Central memory CD8-positive, alpha-beta T cell (primary cell): Measurements from ENCODE around the gene SAMD13.

Experiments
- ATAC-seq: fragments of 150-1000 bp; cut with Tn5 transposase; replicated peaks from 2 replicates; pipeline ENCODE4 v1.10.0; 2022; ENCODE audit warnings: mild to moderate bottlenecking, moderate FRiP score, moderate number of reproducible peaks; ENCODE audit not compliant: poor library complexity, severe bottlenecking; ENCODE audit errors: extremely low read depth
- DNase-seq, 2 donors: peaks; one replicate each; pipeline ENCODE4 v3.0.0; 2021; ENCODE audit warnings: low spot score in 2 of 2
- H3K27ac Mint-ChIP-seq: one replicate; pipeline ENCODE4 v1.8.0; 2022; ENCODE audit warnings: low read depth, mild to moderate bottlenecking, moderate library complexity, mixed read lengths
- H3K27me3 Mint-ChIP-seq: one replicate; pipeline ENCODE4 v1.8.0; 2022; ENCODE audit warnings: mixed read lengths
- H3K36me3 Mint-ChIP-seq: one replicate; pipeline ENCODE4 v1.8.0; 2022; ENCODE audit warnings: mild to moderate bottlenecking, moderate library complexity, mixed read lengths; ENCODE audit not compliant: insufficient read depth
- H3K4me1 Mint-ChIP-seq: one replicate; pipeline ENCODE4 v1.8.0; 2022; ENCODE audit warnings: mixed read lengths
- H3K4me3 Mint-ChIP-seq: one replicate; pipeline ENCODE4 v1.8.0; 2022; ENCODE audit warnings: mild to moderate bottlenecking, moderate library complexity, mixed read lengths
- H3K9me3 Mint-ChIP-seq: one replicate; pipeline ENCODE4 v1.8.0; 2022; ENCODE audit warnings: mixed read lengths

The SAMD13 gene

GRCh38 chr1:84291882-84292655 lies 9.4 kb upstream of the SAMD13 start:
- Mint-ChIP-seq H3K9me3 (peaks cover 6% of the 10 kb centered on the region), H3K36me3 (no peaks in the 10 kb centered on the region), H3K27ac (no peak overlapping the region), H3K4me1 (no peaks in the 10 kb centered on the region), H3K4me3 (no peak overlapping the region), H3K27me3 (peaks cover 46% of the 10 kb centered on the region)
- ATAC-seq (no peak), DNase-seq (no peak)

DNA sequence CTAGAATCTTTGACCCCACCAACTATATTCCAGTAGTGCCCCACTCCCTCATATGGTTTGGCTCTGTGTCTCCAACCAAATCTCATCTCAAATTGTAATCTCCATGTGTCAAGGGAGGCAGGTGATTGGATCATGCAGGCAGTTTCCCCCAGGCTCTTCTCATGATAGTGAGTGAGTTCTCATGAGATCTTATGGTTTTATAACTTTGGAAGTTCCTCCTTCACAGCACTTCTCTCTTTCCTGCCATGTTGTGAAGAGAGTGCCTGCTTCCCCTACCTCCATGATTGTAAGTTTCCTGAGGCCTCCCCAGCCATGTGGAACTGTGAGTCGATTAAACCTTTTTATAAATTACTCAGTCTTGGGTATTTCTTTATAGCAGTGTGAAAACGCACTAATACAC lies 7.7 kb upstream of the SAMD13 start:
- Mint-ChIP-seq H3K27me3 (peaks cover 57% of the 10 kb centered on the region), H3K27ac (no peak overlapping the region), H3K9me3 (peaks cover 6% of the 10 kb centered on the region), H3K4me3 (no peak overlapping the region), H3K36me3 (peaks cover 1% of the 10 kb centered on the region), H3K4me1 (peaks cover 13% of the 10 kb centered on the region)
- DNase-seq, result no peak
- ATAC-seq, result no peak

DNA sequence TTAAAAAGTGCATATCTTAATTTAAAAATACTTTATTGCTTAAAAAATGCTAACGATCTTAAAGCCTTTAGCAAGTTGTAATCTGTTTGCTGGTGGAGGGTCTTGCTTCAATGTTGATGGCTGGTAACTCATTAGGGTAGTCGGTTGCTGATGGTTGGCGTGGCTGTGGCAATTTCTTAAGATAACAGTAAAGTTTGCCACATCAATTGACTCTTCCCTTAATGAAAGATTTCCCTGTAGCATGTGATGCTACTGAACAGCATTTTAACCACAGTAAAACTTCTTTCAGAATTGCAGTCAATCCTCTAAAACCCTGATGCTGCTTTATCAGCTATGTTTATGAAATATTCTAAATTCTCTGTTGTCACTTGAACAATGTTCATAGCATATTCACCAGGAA lies 6.8 kb upstream of the SAMD13 start:
- ATAC-seq (no peak), DNase-seq (no peak)
- H3K27me3 Mint-ChIP-seq, result peaks cover 64% of the 10 kb centered on the region
- peaks cover 22% of the 10 kb centered on the region for H3K4me1 Mint-ChIP-seq
- H3K27ac Mint-ChIP-seq, result no peak overlapping the region
- no peak overlapping the region for H3K4me3 Mint-ChIP-seq
- H3K36me3 Mint-ChIP-seq, result peaks cover 1% of the 10 kb centered on the region
- peaks cover under 1% of the 10 kb centered on the region for H3K9me3 Mint-ChIP-seq

GRCh38 chr1:84297546-84298244 lies 3.8 kb upstream of the SAMD13 start:
- no peak for ATAC-seq
- Mint-ChIP-seq H3K27ac (no peak overlapping the region), H3K27me3 (peaks cover 54% of the 10 kb centered on the region), H3K9me3 (no peaks in the 10 kb centered on the region), H3K4me3 (peak overlapping the region; percentile 76), H3K4me1 (peaks cover 22% of the 10 kb centered on the region), H3K36me3 (peaks cover 1% of the 10 kb centered on the region)
- DNase-seq, result no peak

GRCh38 chr1:84298328-84298683 lies 3.2 kb upstream of the SAMD13 start:
- Mint-ChIP-seq H3K27ac (no peak overlapping the region), H3K4me3 (peak overlapping the region; percentile 76), H3K27me3 (peaks cover 60% of the 10 kb centered on the region), H3K9me3 (no peaks in the 10 kb centered on the region), H3K4me1 (peaks cover 22% of the 10 kb centered on the region), H3K36me3 (peaks cover 1% of the 10 kb centered on the region)
- DNase-seq (peak in 1 of 2 donors; percentile 29), ATAC-seq (peak; percentile 67)

DNA sequence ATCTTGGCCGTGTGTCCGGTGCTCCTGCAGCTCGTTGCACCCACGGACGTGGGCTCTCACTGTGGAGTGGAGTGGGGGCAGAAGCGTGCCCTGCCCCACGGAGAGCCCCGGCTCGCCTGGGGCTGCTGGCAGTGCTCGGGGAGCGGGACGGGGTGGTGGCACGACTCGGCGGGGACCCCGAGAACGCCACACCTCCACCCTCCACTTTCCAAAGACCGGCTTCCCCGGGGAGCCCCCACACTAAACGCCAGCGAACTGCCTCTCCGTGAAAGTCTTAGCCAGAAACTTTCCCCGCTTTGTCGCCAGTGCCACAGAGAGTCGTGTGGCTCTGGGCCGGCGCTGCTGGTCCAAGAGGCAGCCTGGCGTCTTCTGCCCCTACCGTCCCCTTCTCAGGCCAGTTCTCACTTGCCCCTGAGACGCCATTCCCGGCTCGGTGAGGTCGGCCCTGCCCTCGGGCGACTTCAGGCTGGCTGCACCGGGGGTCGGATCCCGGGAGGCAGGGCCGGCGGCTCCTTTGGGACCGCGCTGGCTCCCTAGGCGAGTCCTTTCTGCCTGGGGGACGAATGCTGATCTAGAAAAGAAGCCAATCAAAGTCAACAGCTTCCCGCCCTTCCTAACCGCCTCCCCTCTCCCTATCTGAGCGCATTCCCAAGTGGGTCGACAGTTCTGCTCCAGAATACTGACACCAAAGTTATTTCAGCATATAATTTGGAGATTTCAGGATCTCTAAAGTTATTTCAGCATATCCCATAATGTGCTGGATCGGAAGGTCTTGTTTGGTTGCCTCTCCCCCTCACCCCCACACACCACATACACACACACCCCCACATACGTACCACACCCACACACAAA lies 2.6 kb upstream of the SAMD13 start:
- H3K4me3 Mint-ChIP-seq, result peak overlapping the region; percentile 76
- peaks cover 22% of the 10 kb centered on the region for H3K4me1 Mint-ChIP-seq
- ATAC-seq, result peak; percentile 44
- peaks cover 1% of the 10 kb centered on the region for H3K36me3 Mint-ChIP-seq
- H3K9me3 Mint-ChIP-seq, result no peaks in the 10 kb centered on the region
- no peak for DNase-seq
- H3K27me3 Mint-ChIP-seq, result peaks cover 60% of the 10 kb centered on the region
- H3K27ac Mint-ChIP-seq, result no peak overlapping the region

- DNase-seq, result no peak
- peak overlapping the region; percentile 76 for H3K4me3 Mint-ChIP-seq
- no peak overlapping the region for H3K27ac Mint-ChIP-seq
- peaks cover 22% of the 10 kb centered on the region for H3K4me1 Mint-ChIP-seq
- H3K9me3 Mint-ChIP-seq, result no peaks in the 10 kb centered on the region
- H3K36me3 Mint-ChIP-seq, result peaks cover 1% of the 10 kb centered on the region
- ATAC-seq, result no peak
- H3K27me3 Mint-ChIP-seq, result peaks cover 60% of the 10 kb centered on the region
Measured at GRCh38 chr1:84299536-84300170, 1.9 kb upstream of the SAMD13 start.

- DNase-seq (no peak), ATAC-seq (no peak)
- Mint-ChIP-seq H3K27me3 (peaks cover 60% of the 10 kb centered on the region), H3K27ac (no peak overlapping the region), H3K4me1 (peaks cover 22% of the 10 kb centered on the region), H3K9me3 (no peaks in the 10 kb centered on the region), H3K36me3 (peaks cover 1% of the 10 kb centered on the region), H3K4me3 (no peak overlapping the region)
Measured at GRCh38 chr1:84300501-84300900, 1.0 kb upstream of the SAMD13 start.

- DNase-seq (no peak), ATAC-seq (no peak)
- Mint-ChIP-seq H3K36me3 (peaks cover 1% of the 10 kb centered on the region), H3K4me3 (no peak overlapping the region), H3K4me1 (peaks cover 22% of the 10 kb centered on the region), H3K27ac (no peak overlapping the region), H3K27me3 (peaks cover 54% of the 10 kb centered on the region), H3K9me3 (peaks cover 2% of the 10 kb centered on the region)
Measured at GRCh38 chr1:84301785-84302385, 377 bp downstream of the SAMD13 start.

GRCh38 chr1:84303314-84303830 lies 1.9 kb downstream of the SAMD13 start:
- Mint-ChIP-seq H3K27me3 (peaks cover 56% of the 10 kb centered on the region), H3K4me3 (peak overlapping the region; percentile 36), H3K36me3 (no peaks in the 10 kb centered on the region), H3K4me1 (peaks cover 12% of the 10 kb centered on the region), H3K27ac (no peak overlapping the region), H3K9me3 (peaks cover 13% of the 10 kb centered on the region)
- ATAC-seq, result no peak
- DNase-seq, result no peak

GRCh38 chr1:84307398-84307797 lies 5.9 kb downstream of the SAMD13 start:
- ATAC-seq, result no peak
- no peak for DNase-seq
- H3K4me1 Mint-ChIP-seq, result no peaks in the 10 kb centered on the region
- H3K27me3 Mint-ChIP-seq, result peaks cover 54% of the 10 kb centered on the region
- no peaks in the 10 kb centered on the region for H3K36me3 Mint-ChIP-seq
- no peak overlapping the region for H3K27ac Mint-ChIP-seq
- H3K4me3 Mint-ChIP-seq, result no peak overlapping the region
- H3K9me3 Mint-ChIP-seq, result peaks cover 13% of the 10 kb centered on the region

GRCh38 chr1:84311296-84311695 lies 9.8 kb downstream of the SAMD13 start:
- ATAC-seq (no peak), DNase-seq (no peak)
- Mint-ChIP-seq H3K4me1 (no peaks in the 10 kb centered on the region), H3K27ac (no peak overlapping the region), H3K27me3 (peaks cover 50% of the 10 kb centered on the region), H3K9me3 (peaks cover 13% of the 10 kb centered on the region), H3K4me3 (no peak overlapping the region), H3K36me3 (no peaks in the 10 kb centered on the region)
